ENCODE measurements around the gene POLE3. TPM values are rescaled to one million over a fixed set of nuclear protein-coding genes. Genes with fewer than 3 reads are reported as not detected.
"Not testable (repeated sequence)": the region's sequence is repeated elsewhere in the genome, so short reads cannot be mapped to it uniquely, and the experiment has no call there.

The POLE3 gene, protein sequence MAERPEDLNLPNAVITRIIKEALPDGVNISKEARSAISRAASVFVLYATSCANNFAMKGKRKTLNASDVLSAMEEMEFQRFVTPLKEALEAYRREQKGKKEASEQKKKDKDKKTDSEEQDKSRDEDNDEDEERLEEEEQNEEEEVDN
- total RNA-seq: 32.4 TPM

DNA sequence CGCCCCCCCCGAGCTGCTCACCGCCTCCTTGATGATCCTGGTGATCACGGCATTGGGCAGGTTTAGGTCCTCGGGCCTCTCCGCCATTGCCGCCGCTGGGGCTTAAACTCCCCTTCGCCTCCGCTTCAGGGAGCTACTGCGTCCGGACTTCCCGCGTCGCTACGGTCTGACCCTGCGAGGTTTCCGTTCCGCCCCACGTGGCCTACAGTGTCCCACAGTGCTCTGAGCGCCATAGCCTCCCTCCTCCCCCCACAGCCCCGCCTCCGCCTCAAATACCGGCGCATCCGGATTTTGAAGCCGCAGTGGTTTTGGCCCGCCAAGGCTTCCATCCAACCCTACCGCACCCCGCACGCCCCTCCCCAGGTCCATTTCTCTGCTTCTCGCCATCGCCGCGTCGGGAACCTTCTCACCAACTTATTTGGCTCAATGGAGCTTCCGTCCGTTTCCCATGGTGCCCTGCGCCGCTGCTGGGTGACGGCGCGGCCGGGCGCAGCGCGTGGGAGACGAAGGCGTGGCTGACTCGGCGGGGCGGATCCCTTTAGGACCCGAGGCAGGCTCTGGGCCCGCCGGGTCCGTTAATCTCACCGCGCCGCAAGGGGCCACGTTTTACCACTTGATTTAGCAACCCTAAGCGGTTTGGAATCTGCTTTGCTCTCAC is at the start of gene POLE3, which contains the start of gene C9orf43:
Gene POLE3, minus strand, starts transcription at position 469 of the 658 bp plus-strand sequence. Its CDS starts 382 bp downstream, at position 87.
Gene C9orf43, plus strand, starts transcription at position 541 of the 658 bp plus-strand sequence. CDS start 2,747 bp downstream, outside the sequence.
- Histone ChIP-seq H3K4me1 (ENCODE audit: control insufficient read depth in 3 of 3, insufficient read depth in 3 of 3, low read length in 3 of 3) (peaks cover 8 to 28% (median 20%) of the 10 kb centered on the region in 3 donors), H3K9me3 (ENCODE audit: control insufficient read depth in 3 of 3, low read length in 3 of 3) (no peaks in the 10 kb centered on the region), H3K27ac (ENCODE audit: low read depth, low read length) (peak within 1 kb of the TSS; percentile 91), H3K9ac (ENCODE audit: low read depth in 1 of 3, low read length in 3 of 3) (peak within 1 kb of the TSS; percentile 95 to 98 (median 96)), H3K27me3 (ENCODE audit: control insufficient read depth in 3 of 3, insufficient read depth in 3 of 3, low read length in 3 of 3) (no peaks in the 10 kb centered on the region), H3K36me3 (ENCODE audit: control insufficient read depth in 3 of 3, insufficient read depth in 3 of 3, low read length in 3 of 3) (peaks cover 9 to 21% (median 21%) of the 10 kb centered on the region in 3 donors), H3K4me3 (ENCODE audit: low read length in 3 of 3) (peak within 1 kb of the TSS; percentile 97 to 98 (median 98))

DNA sequence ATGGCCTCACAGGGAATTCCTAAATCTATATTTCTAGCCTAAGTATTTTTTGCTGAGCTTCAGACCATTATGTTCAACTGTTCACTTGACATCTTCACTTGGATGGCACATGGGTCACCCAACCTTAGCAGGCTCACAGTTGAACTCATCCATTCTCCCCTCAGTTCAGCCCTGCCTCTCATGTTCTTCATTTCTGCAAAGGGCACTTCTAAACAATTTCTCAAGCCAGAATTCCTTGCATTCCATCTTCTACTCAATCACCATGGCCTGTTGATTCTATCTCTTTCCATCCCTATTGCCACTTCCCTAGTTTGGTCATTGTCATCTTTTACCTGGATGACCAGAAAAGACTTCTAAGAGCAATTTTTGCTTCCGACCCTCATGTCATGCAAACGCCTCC is 45.8 kb upstream of the POLE3 start:
- Histone ChIP-seq H3K27ac (ENCODE audit: low read depth, low read length) (peak overlapping the region; percentile 74), H3K4me1 (ENCODE audit: control insufficient read depth in 3 of 3, insufficient read depth in 3 of 3, low read length in 3 of 3) (peaks cover 17 to 18% (median 18%) of the 10 kb centered on the region in 3 donors), H3K27me3 (ENCODE audit: control insufficient read depth in 3 of 3, insufficient read depth in 3 of 3, low read length in 3 of 3) (no peaks in the 10 kb centered on the region), H3K36me3 (ENCODE audit: control insufficient read depth in 3 of 3, insufficient read depth in 3 of 3, low read length in 3 of 3) (no peaks in the 10 kb centered on the region), H3K9ac (ENCODE audit: low read depth in 1 of 3, low read length in 3 of 3) (no peak overlapping the region), H3K9me3 (ENCODE audit: control insufficient read depth in 3 of 3, low read length in 3 of 3) (no peaks in the 10 kb centered on the region), H3K4me3 (ENCODE audit: low read length in 3 of 3) (peak overlapping the region in 1 of 3 donors; percentile 7)

DNA sequence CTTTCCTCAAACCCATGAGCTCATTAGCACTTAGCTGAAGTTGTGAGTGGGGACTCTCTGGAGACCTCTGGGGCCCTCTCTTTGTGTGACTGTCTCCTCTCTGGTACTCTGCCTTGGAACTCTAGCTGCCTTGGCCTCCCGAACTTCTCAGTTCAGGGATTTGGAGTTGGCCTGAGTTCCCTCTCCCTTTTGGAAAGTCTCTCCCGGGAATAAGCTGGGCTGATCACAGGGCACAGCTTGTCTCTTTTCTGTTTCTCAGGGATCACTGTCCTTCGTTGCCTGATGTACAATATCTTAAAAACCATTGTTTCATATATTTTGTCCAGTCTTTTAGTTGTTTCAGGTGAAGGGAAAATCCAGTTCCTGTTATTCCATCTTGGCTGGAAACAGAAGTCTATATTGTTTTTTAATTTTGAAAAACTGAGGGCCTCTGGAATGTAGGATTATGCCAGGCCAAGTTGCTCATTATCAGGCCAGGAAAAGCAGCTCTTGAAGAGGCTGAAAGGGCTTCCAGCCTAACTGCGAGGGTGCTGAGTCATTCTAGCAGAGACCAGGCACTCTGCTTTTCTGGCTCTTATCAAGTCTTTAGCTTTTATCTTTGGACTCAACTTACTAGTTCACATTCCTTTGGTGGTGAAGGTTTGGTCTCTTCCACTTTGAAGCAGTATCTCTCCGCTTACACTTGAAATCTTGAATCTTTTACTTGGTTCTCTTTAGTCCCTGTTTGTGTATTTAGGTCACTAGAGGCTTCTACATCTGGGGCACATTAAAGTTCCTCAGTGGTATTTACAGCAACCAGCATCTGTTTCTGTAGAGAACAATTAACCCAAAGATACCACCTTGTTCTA is 44.7 kb upstream of the POLE3 start:
- no peaks in the 10 kb centered on the region for H3K27me3 ChIP-seq (ENCODE audit: control insufficient read depth in 3 of 3, insufficient read depth in 3 of 3, low read length in 3 of 3)
- H3K9ac ChIP-seq (ENCODE audit: low read depth in 1 of 3, low read length in 3 of 3): peak overlapping the region in 1 of 3 donors; percentile 23
- H3K9me3 ChIP-seq (ENCODE audit: control insufficient read depth in 3 of 3, low read length in 3 of 3): no peaks in the 10 kb centered on the region
- H3K36me3 ChIP-seq (ENCODE audit: control insufficient read depth in 3 of 3, insufficient read depth in 3 of 3, low read length in 3 of 3): no peaks in the 10 kb centered on the region
- H3K4me3 ChIP-seq (ENCODE audit: low read length in 3 of 3): peak overlapping the region in 1 of 3 donors; percentile 5
- peaks cover 17 to 18% (median 18%) of the 10 kb centered on the region in 3 donors for H3K4me1 ChIP-seq (ENCODE audit: control insufficient read depth in 3 of 3, insufficient read depth in 3 of 3, low read length in 3 of 3)
- peak overlapping the region; percentile 74 for H3K27ac ChIP-seq (ENCODE audit: low read depth, low read length)

DNA sequence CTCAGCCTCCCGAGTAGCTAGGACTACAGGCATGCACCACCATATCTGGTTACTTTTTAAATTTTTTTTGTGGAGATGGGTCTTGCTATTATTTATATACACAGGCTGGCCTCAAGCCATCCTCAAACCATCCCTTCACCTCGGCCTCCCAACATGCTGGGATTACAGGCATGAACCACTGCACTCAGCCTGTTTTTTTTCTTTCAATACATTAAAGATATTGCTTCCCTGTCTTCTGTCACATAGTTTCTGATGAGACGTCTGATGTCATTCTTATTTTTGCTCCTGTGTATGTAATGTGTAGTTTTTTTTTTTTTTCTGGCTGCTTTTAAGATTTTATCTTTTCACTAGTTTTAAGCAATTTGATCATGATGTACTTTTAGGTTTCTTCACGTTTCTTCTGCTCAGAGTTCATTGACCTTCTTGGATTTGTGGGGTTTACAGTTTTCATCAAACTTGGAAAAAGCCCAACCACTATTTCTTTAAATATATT is 41.7 kb upstream of the POLE3 start:
- no peaks in the 10 kb centered on the region for H3K36me3 ChIP-seq (ENCODE audit: control insufficient read depth in 3 of 3, insufficient read depth in 3 of 3, low read length in 3 of 3)
- H3K27ac ChIP-seq (ENCODE audit: low read depth, low read length): no peak overlapping the region
- no peaks in the 10 kb centered on the region for H3K27me3 ChIP-seq (ENCODE audit: control insufficient read depth in 3 of 3, insufficient read depth in 3 of 3, low read length in 3 of 3)
- H3K9me3 ChIP-seq (ENCODE audit: control insufficient read depth in 3 of 3, low read length in 3 of 3): no peaks in the 10 kb centered on the region
- no peak overlapping the region for H3K4me3 ChIP-seq (ENCODE audit: low read length in 3 of 3)
- H3K9ac ChIP-seq (ENCODE audit: low read depth in 1 of 3, low read length in 3 of 3): no peak overlapping the region
- peaks cover 17 to 18% (median 18%) of the 10 kb centered on the region in 3 donors for H3K4me1 ChIP-seq (ENCODE audit: control insufficient read depth in 3 of 3, insufficient read depth in 3 of 3, low read length in 3 of 3)

DNA sequence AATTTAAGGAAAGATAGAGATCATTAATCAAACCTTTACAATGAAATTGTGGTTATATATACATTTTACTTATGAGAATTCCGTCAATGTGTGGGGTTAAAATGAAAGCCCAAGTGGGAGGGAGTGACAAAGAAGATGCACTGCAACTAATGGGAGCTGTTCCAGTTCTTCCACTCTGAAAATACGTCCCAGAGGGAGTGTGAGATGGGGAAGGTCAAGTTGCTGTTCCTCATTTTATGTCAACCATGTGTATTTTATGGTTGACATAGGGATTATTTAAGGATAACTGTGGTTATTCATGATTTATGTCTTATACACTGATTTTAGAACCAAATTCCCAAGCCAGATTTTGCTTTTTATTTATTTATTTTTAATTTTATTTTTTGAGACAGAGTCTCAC is 38.9 kb upstream of the POLE3 start:
- H3K4me1 ChIP-seq (ENCODE audit: control insufficient read depth in 3 of 3, insufficient read depth in 3 of 3, low read length in 3 of 3): peaks cover 0 to 4% (median 3%) of the 10 kb centered on the region in 3 donors
- H3K27me3 ChIP-seq (ENCODE audit: control insufficient read depth in 3 of 3, insufficient read depth in 3 of 3, low read length in 3 of 3): no peaks in the 10 kb centered on the region
- no peak overlapping the region for H3K4me3 ChIP-seq (ENCODE audit: low read length in 3 of 3)
- H3K9ac ChIP-seq (ENCODE audit: low read depth in 1 of 3, low read length in 3 of 3): no peak overlapping the region
- no peaks in the 10 kb centered on the region for H3K36me3 ChIP-seq (ENCODE audit: control insufficient read depth in 3 of 3, insufficient read depth in 3 of 3, low read length in 3 of 3)
- no peak overlapping the region for H3K27ac ChIP-seq (ENCODE audit: low read depth, low read length)
- no peaks in the 10 kb centered on the region for H3K9me3 ChIP-seq (ENCODE audit: control insufficient read depth in 3 of 3, low read length in 3 of 3)

DNA sequence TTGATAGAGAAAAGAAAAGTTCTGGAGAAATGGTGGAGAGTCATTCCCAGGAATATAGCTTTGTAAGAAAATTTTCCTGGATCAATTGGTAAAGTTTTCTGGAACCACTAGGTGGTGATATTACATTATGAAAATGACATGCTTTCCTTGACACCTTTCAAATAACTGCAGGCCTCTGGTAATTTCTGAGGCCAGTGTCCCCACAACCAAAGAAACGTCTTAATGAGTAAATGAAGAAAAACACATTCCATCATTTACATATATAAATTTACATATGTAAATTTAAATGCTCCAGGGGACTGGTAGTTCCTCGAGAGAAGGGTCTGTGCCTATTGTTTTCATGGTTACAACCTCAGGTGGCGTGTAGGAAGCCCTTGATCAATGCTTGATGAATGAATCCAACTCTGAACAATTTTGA is 35.9 kb upstream of the POLE3 start:
- Histone ChIP-seq H3K36me3 (ENCODE audit: control insufficient read depth in 3 of 3, insufficient read depth in 3 of 3, low read length in 3 of 3) (no peaks in the 10 kb centered on the region), H3K4me3 (ENCODE audit: low read length in 3 of 3) (no peak overlapping the region), H3K9ac (ENCODE audit: low read depth in 1 of 3, low read length in 3 of 3) (no peak overlapping the region), H3K4me1 (ENCODE audit: control insufficient read depth in 3 of 3, insufficient read depth in 3 of 3, low read length in 3 of 3) (peaks cover 0 to 4% (median 3%) of the 10 kb centered on the region in 3 donors), H3K27me3 (ENCODE audit: control insufficient read depth in 3 of 3, insufficient read depth in 3 of 3, low read length in 3 of 3) (no peaks in the 10 kb centered on the region), H3K9me3 (ENCODE audit: control insufficient read depth in 3 of 3, low read length in 3 of 3) (no peaks in the 10 kb centered on the region), H3K27ac (ENCODE audit: low read depth, low read length) (no peak overlapping the region)

DNA sequence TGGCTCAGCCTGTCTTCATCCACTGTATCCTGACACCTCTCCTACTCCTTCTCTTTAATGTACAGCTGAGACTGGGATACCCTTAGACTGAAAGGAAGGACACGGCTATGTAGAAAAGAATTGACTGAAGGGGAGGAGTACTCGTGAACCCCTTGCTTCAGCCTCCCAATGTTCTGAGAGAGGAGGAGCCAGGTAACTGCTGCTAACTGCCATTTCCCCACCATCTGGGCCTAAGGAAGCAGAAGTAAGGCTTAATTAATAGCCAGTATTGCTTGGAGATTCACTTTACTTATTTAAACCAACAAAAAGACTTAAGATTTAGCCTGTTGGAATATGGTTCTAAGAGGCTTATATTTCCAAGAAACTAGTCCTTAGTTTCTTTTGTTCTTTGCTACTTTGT is 34.3 kb upstream of the POLE3 start:
- Histone ChIP-seq H3K27me3 (ENCODE audit: control insufficient read depth in 3 of 3, insufficient read depth in 3 of 3, low read length in 3 of 3) (no peaks in the 10 kb centered on the region), H3K36me3 (ENCODE audit: control insufficient read depth in 3 of 3, insufficient read depth in 3 of 3, low read length in 3 of 3) (no peaks in the 10 kb centered on the region), H3K4me3 (ENCODE audit: low read length in 3 of 3) (no peak overlapping the region), H3K4me1 (ENCODE audit: control insufficient read depth in 3 of 3, insufficient read depth in 3 of 3, low read length in 3 of 3) (peaks cover 0 to 4% (median 3%) of the 10 kb centered on the region in 3 donors), H3K27ac (ENCODE audit: low read depth, low read length) (no peak overlapping the region), H3K9me3 (ENCODE audit: control insufficient read depth in 3 of 3, low read length in 3 of 3) (no peaks in the 10 kb centered on the region), H3K9ac (ENCODE audit: low read depth in 1 of 3, low read length in 3 of 3) (no peak overlapping the region)

DNA sequence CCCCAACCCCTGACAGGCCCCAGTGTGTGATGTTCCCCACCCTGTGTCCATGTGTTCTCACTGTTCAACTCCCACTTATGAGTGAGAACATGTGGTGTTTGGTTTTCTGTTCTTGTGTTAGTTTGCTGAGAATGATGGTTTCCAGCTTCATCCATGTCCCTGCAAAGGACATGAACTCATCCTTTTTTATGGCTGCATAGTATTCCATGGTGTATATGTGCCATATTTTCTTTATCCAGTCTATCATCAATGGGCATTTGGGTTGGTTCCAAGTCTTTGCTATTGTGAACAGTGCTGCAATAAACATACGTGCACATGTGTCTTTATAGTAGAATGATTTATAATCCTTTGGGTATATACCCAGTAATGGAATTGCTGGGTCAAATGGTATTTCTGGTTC is 27.2 kb upstream of the POLE3 start:
- not testable (repeated sequence) for H3K4me1 ChIP-seq (ENCODE audit: control insufficient read depth in 3 of 3, insufficient read depth in 3 of 3, low read length in 3 of 3); H3K27me3 ChIP-seq (ENCODE audit: control insufficient read depth in 3 of 3, insufficient read depth in 3 of 3, low read length in 3 of 3); H3K4me3 ChIP-seq (ENCODE audit: low read length in 3 of 3); H3K36me3 ChIP-seq (ENCODE audit: control insufficient read depth in 3 of 3, insufficient read depth in 3 of 3, low read length in 3 of 3); H3K9ac ChIP-seq (ENCODE audit: low read depth in 1 of 3, low read length in 3 of 3); H3K9me3 ChIP-seq (ENCODE audit: control insufficient read depth in 3 of 3, low read length in 3 of 3); H3K27ac ChIP-seq (ENCODE audit: low read depth, low read length)

DNA sequence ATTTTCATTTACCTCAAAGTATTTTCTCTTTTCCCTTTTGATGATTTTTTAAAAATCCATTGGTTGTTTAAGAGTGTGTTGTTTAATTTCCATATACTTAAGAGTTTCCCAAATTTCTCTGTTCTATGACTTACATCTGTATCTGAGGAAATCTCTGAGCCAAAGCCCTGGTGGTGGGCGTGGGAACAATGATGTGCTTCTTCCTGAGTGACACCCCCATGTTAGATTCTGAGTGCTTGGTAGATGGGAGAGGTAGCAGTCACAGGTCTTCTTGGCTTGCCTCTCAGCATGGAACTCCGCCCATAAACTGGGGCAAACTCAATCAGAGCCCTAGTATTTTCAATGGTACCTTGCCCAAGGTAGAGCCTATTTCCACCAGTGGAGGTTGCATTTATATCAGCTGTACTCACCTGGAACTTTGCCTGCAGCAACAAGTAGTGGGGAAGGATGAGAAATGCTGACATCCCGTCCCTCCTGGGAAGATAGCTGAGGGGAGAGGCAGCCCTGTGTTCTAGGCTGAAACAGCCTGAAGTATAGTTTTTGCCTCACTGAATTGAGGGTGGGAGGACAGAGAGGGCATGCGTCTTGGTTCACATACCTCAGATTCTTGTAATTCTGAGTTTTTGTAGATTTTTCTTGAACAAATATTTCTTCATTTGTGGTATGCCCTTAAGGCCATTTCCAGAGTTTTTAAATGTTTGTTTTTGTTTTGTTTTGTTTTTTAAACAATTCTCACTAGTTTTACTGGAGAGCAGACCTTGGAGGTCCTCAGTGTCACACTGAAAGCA is 26.4 kb upstream of the POLE3 start:
- Histone ChIP-seq H3K4me3 (ENCODE audit: low read length in 3 of 3) (no peak overlapping the region), H3K9ac (ENCODE audit: low read depth in 1 of 3, low read length in 3 of 3) (no peak overlapping the region), H3K9me3 (ENCODE audit: control insufficient read depth in 3 of 3, low read length in 3 of 3) (no peaks in the 10 kb centered on the region), H3K36me3 (ENCODE audit: control insufficient read depth in 3 of 3, insufficient read depth in 3 of 3, low read length in 3 of 3) (no peaks in the 10 kb centered on the region), H3K27ac (ENCODE audit: low read depth, low read length) (no peak overlapping the region), H3K4me1 (ENCODE audit: control insufficient read depth in 3 of 3, insufficient read depth in 3 of 3, low read length in 3 of 3) (no peaks in the 10 kb centered on the region), H3K27me3 (ENCODE audit: control insufficient read depth in 3 of 3, insufficient read depth in 3 of 3, low read length in 3 of 3) (no peaks in the 10 kb centered on the region)
